ENCODE results near the gene MICALL2.

Gene MICALL2

GRCh38 chr7:1492640-1493039 is 33.4 kb upstream of the MICALL2 start:
- no peak for DNase-seq

GRCh38 chr7:1492221-1492620 is 33.0 kb upstream of the MICALL2 start:
- DNase-seq: no peak

DNA sequence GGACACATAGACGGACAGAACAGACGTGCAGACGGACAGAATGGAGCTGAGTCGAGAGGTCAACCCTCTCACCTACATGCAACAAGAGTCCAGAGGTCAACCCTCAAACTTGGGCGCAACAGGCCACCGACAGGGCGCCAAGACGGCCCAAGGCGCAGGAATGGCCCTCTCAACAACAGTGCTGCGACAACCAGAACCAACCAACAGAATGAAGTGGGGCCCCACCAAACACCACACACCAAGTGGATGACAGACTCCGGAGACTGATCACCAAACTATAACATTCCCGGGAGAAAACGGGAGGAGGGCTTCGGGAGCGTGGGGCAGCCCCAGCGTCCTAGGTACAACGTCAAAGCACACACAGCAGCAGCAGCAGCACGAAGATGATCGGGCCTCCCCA is 31.6 kb upstream of the MICALL2 start:
- DNase-seq: no peak

DNA sequence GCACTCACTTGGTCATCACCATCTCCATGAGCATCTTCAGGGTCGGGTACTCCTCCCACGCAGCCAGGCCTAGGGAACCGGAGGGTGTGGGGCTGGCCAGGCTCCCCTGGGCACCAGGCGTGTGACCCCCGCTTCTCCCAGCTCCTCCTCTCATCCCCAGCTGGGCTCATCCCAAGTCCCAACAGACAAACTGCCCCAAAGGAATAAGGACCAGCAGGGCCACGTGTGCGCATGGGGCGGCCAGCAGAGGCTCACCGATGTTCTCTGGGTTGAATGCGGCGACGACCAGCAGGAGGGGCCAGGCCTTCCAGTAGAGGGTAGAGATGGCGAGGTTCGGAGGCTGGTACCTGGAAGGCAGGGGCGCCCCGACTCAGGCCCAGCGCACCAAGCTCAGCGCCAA is 30.1 kb upstream of the MICALL2 start:
- no peak for DNase-seq

GRCh38 chr7:1488016-1488415 is 28.7 kb upstream of the MICALL2 start:
- no peak for DNase-seq

DNA sequence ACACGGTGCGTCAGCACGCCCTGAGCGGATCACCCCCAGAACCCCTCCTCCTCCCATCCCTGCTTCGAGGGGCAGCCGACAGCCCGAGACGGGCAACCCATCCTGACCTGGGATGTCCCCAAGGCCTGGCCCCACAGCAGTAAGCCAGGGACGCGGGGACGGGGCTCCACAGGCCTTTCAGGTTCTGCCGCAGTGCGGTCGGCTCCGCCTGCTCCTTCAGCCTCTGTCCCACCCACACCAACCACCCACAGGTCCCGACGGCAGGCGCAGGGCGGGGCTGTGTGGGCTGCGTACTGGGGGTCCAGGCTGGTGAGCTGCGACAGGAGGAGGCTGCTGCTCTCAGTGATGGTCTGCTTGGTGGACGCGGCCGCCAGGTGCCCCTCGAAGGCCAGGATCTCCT is 28.2 kb upstream of the MICALL2 start:
- DNase-seq: no peak

DNA sequence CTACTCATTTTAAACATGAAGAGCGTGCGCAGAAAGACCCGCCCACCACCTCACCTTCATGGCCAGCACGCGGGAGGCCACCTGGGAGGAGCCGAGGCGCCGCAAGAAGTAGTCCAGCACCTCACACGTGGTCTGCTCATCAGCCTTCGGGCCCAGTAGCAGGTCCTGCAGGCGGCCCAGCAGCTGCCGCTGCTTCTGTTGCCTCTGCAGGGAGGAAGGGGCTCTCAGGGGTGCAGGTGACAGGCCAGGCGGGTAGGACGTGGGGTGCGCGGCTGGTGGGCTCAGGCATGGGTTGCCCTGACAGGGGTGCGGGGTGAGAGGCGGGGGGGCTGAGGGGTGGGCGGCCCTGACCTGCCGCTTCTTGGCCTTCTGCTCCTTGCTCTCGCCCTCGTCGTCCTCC is 27.3 kb upstream of the MICALL2 start:
- no peak for DNase-seq

DNA sequence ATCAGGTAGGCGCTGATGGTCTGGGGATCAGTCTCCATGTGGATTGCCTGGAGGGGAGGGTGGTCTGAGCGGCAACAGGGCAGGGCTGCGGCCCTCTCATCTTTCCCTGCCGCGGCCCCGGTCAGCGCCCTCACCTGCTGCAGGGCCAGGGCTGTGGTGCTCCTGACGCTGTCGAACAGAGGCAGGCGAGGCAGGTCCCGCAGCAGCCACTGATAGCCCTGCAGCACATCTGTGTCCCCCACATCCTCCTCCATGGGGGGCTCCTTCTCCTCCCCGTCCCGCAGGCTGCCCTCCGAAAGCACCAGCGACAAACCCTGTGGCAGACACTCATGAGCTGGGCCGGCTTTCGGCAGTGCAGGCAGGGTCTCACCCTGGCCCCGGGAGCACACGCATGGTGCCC is 25.9 kb upstream of the MICALL2 start:
- no peak for DNase-seq

GRCh38 chr7:1484569-1484968 is 25.3 kb upstream of the MICALL2 start:
- DNase-seq: no peak

GRCh38 chr7:1483536-1484505 is 24.6 kb upstream of the MICALL2 start:
- DNase-seq: no peak

DNA sequence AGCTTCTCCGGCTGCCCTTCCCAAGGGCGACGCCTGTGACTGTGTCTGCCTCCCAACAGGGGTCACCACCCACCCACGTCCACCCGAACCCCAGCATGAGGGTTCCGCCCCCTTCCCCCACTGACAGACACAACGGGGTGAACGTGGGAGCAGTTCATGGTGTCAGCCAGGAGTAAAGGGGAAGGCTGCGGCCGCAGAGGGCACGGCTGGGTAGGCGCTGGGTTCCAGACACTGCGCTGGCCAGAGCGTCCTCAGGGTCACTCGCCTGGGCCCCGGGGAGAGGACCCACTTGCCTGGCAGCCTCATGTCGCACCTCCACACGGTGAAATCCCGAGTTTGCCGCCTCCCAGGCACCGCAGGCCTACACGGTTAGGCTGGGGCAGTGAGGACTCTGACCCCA is 23.8 kb upstream of the MICALL2 start:
- no peak for DNase-seq

GRCh38 chr7:1481300-1481699 is 22.0 kb upstream of the MICALL2 start:
- DNase-seq: no peak

DNA sequence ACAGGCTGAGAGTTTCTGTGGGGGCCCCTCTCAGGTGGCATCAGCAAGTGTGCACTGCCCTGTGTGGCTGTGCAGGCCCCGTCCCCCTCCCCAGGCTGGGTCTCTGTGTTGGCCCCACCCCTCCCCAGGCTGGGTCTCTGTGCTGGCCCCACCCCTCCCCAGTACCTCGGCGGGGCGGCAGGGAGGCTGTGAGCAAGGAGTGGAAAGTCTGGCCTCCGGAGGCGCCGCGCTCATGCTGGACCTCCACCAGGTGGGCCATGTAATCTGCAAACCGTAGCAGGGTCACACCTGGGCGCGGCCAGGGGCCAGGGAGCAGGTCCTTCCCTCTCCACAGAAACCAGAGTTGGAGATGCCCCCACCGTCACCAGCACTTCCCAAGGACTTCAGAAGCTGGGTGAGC is 21.4 kb upstream of the MICALL2 start:
- no peak for DNase-seq

DNA sequence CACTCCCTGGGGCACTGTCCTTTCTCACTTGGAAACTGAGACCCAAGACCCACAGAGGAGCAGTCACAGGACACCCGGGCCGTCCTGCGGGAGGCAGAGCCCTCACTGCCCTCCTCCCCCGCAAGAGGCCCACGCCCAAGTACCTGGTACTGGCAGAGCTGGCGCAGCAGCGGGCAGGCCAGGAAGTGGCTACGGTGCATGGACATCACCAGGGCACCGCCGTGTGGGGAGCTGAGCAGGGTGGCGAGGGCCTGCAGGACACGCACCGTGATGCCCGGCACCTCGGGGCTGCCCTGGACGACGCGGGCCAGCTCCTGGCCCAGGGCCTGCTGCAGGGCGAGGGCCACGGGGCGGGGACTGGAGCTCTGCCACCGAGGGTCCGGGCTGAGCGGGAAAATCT is 20.0 kb upstream of the MICALL2 start:
- no peak for DNase-seq

DNA sequence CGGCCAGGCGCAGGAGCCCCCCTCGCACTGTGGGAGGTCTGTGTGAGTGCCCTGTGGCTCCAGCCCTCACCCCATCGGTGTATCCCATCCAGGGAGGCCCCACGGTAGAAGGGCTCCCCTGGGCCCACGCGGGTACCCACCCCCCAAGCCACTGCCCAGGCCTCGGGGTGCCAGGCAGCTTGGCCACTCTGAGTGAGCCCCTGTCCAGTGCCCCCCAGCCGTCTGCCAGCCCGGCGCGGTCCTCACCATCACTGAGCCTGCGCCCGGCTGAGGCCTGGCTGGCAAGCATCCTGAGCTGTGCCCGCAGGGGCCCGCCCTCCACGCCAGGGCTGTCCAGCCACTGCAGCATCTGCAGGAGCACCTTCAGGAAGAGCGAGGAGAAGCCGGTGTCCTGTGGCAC is 19.2 kb upstream of the MICALL2 start:
- no peak for DNase-seq

GRCh38 chr7:1476859-1477258 is 17.6 kb upstream of the MICALL2 start:
- DNase-seq: no peak

GRCh38 chr7:1475991-1476390 is 16.7 kb upstream of the MICALL2 start:
- DNase-seq: no peak

DNA sequence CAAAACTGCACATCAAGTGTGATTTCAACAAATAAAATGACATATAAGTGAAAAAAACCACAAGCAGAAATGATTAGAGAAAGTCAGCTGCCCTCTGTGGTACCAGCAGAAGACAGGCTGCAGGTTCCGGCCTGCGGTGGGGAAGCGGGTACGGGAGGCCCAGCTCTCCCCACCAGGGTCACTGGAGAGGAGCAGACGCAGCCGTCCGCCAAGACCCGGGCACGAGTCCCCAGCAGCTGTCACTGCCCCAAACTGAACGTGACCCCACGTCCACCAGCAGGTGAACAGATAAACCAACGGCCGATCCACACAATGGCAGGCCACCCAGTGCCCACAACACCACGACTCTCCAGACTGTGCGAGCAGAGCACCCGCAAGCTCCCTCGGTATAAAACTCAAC is 16.1 kb upstream of the MICALL2 start:
- no peak for DNase-seq

DNA sequence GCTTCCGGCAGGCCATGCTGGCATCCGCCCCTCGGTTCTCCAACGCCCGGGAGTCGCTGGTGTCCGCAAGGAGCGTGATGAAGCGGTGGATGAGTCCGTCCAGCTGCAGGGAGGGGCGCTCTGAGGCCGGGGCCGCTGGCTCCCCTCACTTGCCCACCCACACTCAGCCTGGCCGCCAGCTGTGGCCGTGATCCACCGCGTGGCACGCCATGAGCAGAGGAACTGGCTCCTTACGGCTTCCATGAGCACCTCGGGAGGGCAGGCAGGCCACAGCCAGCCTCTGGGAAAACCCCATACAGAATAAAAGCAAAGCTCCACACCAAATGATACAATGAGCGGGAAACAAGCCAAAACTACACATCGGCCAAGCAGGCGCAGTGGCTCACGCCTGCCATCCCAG is 15.5 kb upstream of the MICALL2 start:
- no peak for DNase-seq

DNA sequence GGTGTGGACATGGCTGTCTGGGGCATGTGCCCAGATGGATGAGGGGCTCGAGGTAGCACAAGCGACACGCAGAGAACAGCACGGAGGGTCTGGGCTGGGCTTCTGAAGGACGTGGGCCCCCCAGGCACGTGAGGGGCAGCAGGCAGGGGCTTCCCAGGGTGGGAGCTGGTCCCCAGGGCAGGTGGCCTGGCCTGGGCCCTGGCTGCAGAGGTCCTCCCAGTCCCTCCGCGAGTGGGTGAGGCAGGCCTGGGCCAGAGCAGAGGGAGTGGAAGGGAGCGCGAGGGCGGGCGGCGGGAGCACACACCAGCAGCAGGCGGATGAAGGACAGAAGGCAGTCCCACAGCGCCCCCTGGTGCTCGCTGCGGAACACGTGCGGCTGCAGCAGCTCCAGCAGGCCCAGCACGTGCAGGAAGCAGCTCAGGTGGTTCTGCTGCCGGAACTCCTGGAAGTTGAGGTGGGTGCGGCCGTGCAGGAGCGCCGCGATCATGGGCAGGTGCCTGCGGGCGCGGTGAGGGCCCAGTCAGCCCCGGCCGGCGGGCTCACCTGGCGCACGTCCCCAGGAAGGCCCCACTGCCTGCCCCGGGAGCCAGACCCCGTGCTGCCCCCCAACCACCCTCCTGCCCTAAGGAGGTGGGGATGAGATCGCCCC is 14.7 kb upstream of the MICALL2 start:
- peak; percentile 37 for DNase-seq

- DNase-seq: no peak
Measured at GRCh38 chr7:1470901-1471300, 11.6 kb upstream of the MICALL2 start.

GRCh38 chr7:1468643-1469298 is 9.5 kb upstream of the MICALL2 start:
- no peak for DNase-seq

DNA sequence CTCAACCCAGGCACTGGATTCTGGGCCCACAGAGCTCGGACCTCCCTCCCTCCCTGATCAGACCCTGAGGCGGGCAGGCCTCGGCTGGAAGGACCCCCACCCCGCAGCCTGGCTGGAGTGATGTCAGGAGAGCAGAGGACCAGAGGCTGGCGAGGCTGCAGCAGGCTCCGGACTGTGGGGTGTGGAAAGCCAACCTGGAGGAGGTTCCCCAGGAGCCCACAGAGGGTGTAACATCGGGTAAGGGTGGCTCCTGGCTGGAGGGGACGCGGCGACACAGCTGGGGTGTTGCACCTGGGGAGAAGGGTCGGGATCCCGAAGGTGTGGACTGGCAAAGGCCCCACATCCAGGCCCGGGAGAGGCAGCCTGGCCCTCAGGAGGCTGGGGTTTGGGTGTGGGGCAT is 8.9 kb upstream of the MICALL2 start:
- DNase-seq: no peak

Data from NCI-H2227 treated with DMSO at 0.1 percent for 48 hours (cell line).